ENCODE results near the gene WHAMM. TPM values are rescaled to one million over a fixed set of nuclear protein-coding genes. Genes with fewer than 3 reads are reported as not detected.
"Not testable (repeated sequence)": the region's sequence is repeated elsewhere in the genome, so short reads cannot be mapped to it uniquely, and the experiment has no call there.

Gene WHAMM
- total RNA-seq, 1 donor from 2014 or later, result 8.7 TPM

GRCh38 chr15:82865581-82865980, 56.2 kb downstream of the WHAMM start:
- DNase-seq (ENCODE audit: low spot score), result not testable (repeated sequence)

GRCh38 chr15:82865981-82866380, 56.6 kb downstream of the WHAMM start:
- not testable (repeated sequence) for DNase-seq (ENCODE audit: low spot score)

- no peak for DNase-seq (ENCODE audit: low spot score)
Measured at GRCh38 chr15:82870727-82871320, 61.4 kb downstream of the WHAMM start.

GRCh38 chr15:82871358-82871757, 61.9 kb downstream of the WHAMM start:
- no peak for DNase-seq (ENCODE audit: low spot score)

- no peak for DNase-seq (ENCODE audit: low spot score)
Measured at GRCh38 chr15:82871832-82872484, 62.5 kb downstream of the WHAMM start.

- no peak for DNase-seq (ENCODE audit: low spot score)
Measured at GRCh38 chr15:82873000-82873680, 63.7 kb downstream of the WHAMM start.

GRCh38 chr15:82874267-82874666, 64.8 kb downstream of the WHAMM start:
- DNase-seq (ENCODE audit: low spot score), result no peak

GRCh38 chr15:82874961-82875360, 65.5 kb downstream of the WHAMM start:
- DNase-seq (ENCODE audit: low spot score), result no peak

- DNase-seq (ENCODE audit: low spot score), result no peak
Measured at GRCh38 chr15:82875411-82876003, 66.1 kb downstream of the WHAMM start.

GRCh38 chr15:82877825-82878224, 68.4 kb downstream of the WHAMM start:
- no peak for DNase-seq (ENCODE audit: low spot score)

GRCh38 chr15:82878325-82878724, 68.9 kb downstream of the WHAMM start:
- no peak for DNase-seq (ENCODE audit: low spot score)

- DNase-seq (ENCODE audit: low spot score), result no peak
Measured at GRCh38 chr15:82880704-82881103, 71.3 kb downstream of the WHAMM start.

GRCh38 chr15:82881747-82882146, 72.3 kb downstream of the WHAMM start:
- no peak for DNase-seq (ENCODE audit: low spot score)

- no peak for DNase-seq (ENCODE audit: low spot score)
Measured at GRCh38 chr15:82882273-82882928, 73.0 kb downstream of the WHAMM start.

Other genes starting within 250 kb of the WHAMM start
- gene CPEB1, start 162.3 kb upstream of the WHAMM start, total RNA-seq (ENCODE audit: insufficient read depth, low replicate concordance), result 9.9 TPM
- 2.9 TPM for gene AP3B2, start 99.8 kb upstream of the WHAMM start, total RNA-seq (ENCODE audit: insufficient read depth, low replicate concordance)
- gene FSD2, start 3.6 kb upstream of the WHAMM start, total RNA-seq (ENCODE audit: insufficient read depth, low replicate concordance), result 1.2 TPM
- 59.0 TPM for gene HOMER2, start 143.1 kb downstream of the WHAMM start, total RNA-seq (ENCODE audit: insufficient read depth, low replicate concordance)
- gene RAMAC, start 176.6 kb downstream of the WHAMM start, total RNA-seq (ENCODE audit: insufficient read depth, low replicate concordance), result 27.0 TPM
- 13.5 TPM for gene C15orf40, start 202.0 kb downstream of the WHAMM start, total RNA-seq (ENCODE audit: insufficient read depth, low replicate concordance)